Lung (tissue), 12 donors: ENCODE data around the gene PAK1. TPM values are rescaled to one million over a fixed set of nuclear protein-coding genes. Genes with fewer than 3 reads are reported as not detected.

Experiments used
- ATAC-seq: fragments of 200-7000 bp; cut with Tn5 transposase; one replicate; pipeline ENCODE4 v1.9.1; 2020; ENCODE audit warnings: moderate number of reproducible peaks; ENCODE audit not compliant: insufficient read depth, low FRiP score
- DNase-seq, 3 donors: peaks; one replicate each; pipeline ENCODE4 v3.0.0-alpha.2; 2013 to 2017
- H3K27ac ChIP-seq, 2 donors: one replicate each; pipeline ENCODE4 v1.5.1; 2013; ENCODE audit warnings: mild to moderate bottlenecking in 2 of 2, moderate library complexity in 2 of 2, control low read depth in 1 of 2, inconsistent platforms in 1 of 2, low read depth in 1 of 2, low read length in 1 of 2
- H3K27me3 ChIP-seq, 3 donors: one replicate each; pipeline ENCODE4 v1.5.1; 2013; ENCODE audit warnings: low read length in 2 of 3; ENCODE audit not compliant: control insufficient read depth in 3 of 3, insufficient read depth in 3 of 3
- H3K36me3 ChIP-seq, 4 donors: one replicate each; pipeline ENCODE4 v1.5.1; 2013; ENCODE audit warnings: low read length in 4 of 4, mild to moderate bottlenecking in 1 of 4, moderate library complexity in 1 of 4; ENCODE audit not compliant: control insufficient read depth in 4 of 4, insufficient read depth in 4 of 4
- H3K4me1 ChIP-seq, 5 donors: one replicate each; pipeline ENCODE4 v1.5.1; 2013; ENCODE audit warnings: low read length in 5 of 5, mild to moderate bottlenecking in 2 of 5, moderate library complexity in 1 of 5; ENCODE audit not compliant: control insufficient read depth in 5 of 5, insufficient read depth in 5 of 5
- H3K4me3 ChIP-seq: one replicate; pipeline ENCODE4 v1.5.1; 2013; ENCODE audit warnings: mild to moderate bottlenecking, control low read depth, moderate library complexity
- H3K9ac ChIP-seq, 2 donors: one replicate each; pipeline ENCODE4 v1.5.1; 2013; ENCODE audit warnings: low read length in 2 of 2, control low read depth in 1 of 2; ENCODE audit not compliant: insufficient read depth in 1 of 2
- H3K9me3 ChIP-seq, 4 donors: one replicate each; pipeline ENCODE4 v1.5.1; 2013; ENCODE audit warnings: low read length in 3 of 4, mild to moderate bottlenecking in 1 of 4, moderate library complexity in 1 of 4; ENCODE audit not compliant: control insufficient read depth in 4 of 4, insufficient read depth in 3 of 4
- CTCF ChIP-seq: IDR thresholded peaks from 2 replicates; pipeline ENCODE4 v1.5.1; 2012; ENCODE audit warnings: mild to moderate bottlenecking; ENCODE audit errors: control extremely low read depth, extremely low read depth
- WGBS, 2 donors: extraction: QIAGEN DNeasy Blood & Tissue Kit; methylation state at CpG; one replicate each; pipeline ENCODE4 v1.1.7; 2013; 5-methylcytosine and 5-hydroxymethylcytosine counted together
- polyA plus RNA-seq, 2 donors: library from polyadenylated mRNA; stranded (reverse); fragments of 200-250 nt; gene quantifications; one replicate each; pipeline ENCODE4 v1.2.1, GENCODE V29; 2013
- total RNA-seq, 2 donors: library from RNA; depleted of rRNA in 1 of 2; stranded (reverse); fragments of >200 nt in 1 of 2; gene quantifications; one replicate each; pipeline ENCODE4 v1.2.1, GENCODE V29; 2014 to 2021
- donor health status: control.
- donor health status: control.
- donor health status: Bipolar disorder and iron deficiency.
- donor health status: healthy.
- donor health status: DM: yes; HTN: yes; CAD: no.

The PAK1 gene
- total and polyA plus RNA-seq, 4 donors, result 8.4 to 70.6 (median 29.8) TPM

DNA sequence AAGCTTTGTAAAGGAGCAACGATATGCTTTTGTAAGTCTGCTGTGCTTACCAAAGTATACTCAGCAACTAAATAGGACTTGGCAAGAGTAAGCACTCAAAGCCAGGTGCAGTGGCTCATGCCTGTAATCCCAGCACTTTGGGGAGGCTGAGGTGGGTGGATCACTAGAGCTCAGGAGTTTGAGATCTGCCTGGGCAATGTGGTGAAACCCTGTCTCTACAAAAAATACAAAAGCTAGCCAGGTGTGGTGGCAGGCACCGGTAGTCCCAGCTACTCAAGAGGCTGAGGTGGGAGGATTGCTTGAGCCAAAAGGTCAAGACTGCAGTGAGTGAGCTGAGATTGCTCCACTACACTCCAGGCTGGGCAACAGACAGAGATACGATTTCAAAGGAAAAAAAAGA is 67.5 kb downstream of the PAK1 start:
- H3K27me3 ChIP-seq, result no peaks in the 10 kb centered on the region
- no peaks in the 10 kb centered on the region for H3K36me3 ChIP-seq
- 70 to 84% methylated on average over 3 of the region's 3 CpGs for WGBS, 2 donors
- H3K9me3 ChIP-seq, result no peaks in the 10 kb centered on the region
- DNase-seq, result no peak
- no peak for TF ChIP-seq CTCF
- no peak for ATAC-seq
- no peak overlapping the region for H3K4me3 ChIP-seq
- no peak overlapping the region for H3K9ac ChIP-seq
- no peak overlapping the region for H3K27ac ChIP-seq
- H3K4me1 ChIP-seq, result peaks cover 0 to 7% (median 5%) of the 10 kb centered on the region in 5 donors

- H3K9me3 ChIP-seq, result no peaks in the 10 kb centered on the region
- H3K4me1 ChIP-seq, result peaks cover 0 to 6% (median 2%) of the 10 kb centered on the region in 5 donors
- ATAC-seq, result no peak
- TF ChIP-seq CTCF, result no peak
- no peaks in the 10 kb centered on the region for H3K36me3 ChIP-seq
- no peak overlapping the region for H3K4me3 ChIP-seq
- no peaks in the 10 kb centered on the region for H3K27me3 ChIP-seq
- no peak for DNase-seq
- no peak overlapping the region for H3K27ac ChIP-seq
- H3K9ac ChIP-seq, result no peak overlapping the region
- WGBS, 2 donors, result 99 to 100% methylated on average over 1 of the region's 1 CpG
Observed at GRCh38 chr11:77403211-77403610, 70.7 kb downstream of the PAK1 start.

- H3K27me3 ChIP-seq, result no peaks in the 10 kb centered on the region
- WGBS, 2 donors, result 47 to 74% methylated on average over 3 of the region's 3 CpGs
- H3K36me3 ChIP-seq, result no peaks in the 10 kb centered on the region
- no peak for ATAC-seq
- DNase-seq, result no peak
- no peak overlapping the region for H3K4me3 ChIP-seq
- no peak for TF ChIP-seq CTCF
- H3K4me1 ChIP-seq, result peaks cover 0 to 3% (median 0%) of the 10 kb centered on the region in 5 donors
- no peak overlapping the region for H3K27ac ChIP-seq
- no peaks in the 10 kb centered on the region for H3K9me3 ChIP-seq
- no peak overlapping the region for H3K9ac ChIP-seq
Observed at GRCh38 chr11:77402218-77402556, 71.7 kb downstream of the PAK1 start.

- Histone ChIP-seq H3K9me3 (no peaks in the 10 kb centered on the region), H3K36me3 (no peaks in the 10 kb centered on the region), H3K27me3 (no peaks in the 10 kb centered on the region), H3K9ac (no peak overlapping the region), H3K4me1 (peaks cover 0 to 3% (median 0%) of the 10 kb centered on the region in 5 donors), H3K27ac (no peak overlapping the region), H3K4me3 (no peak overlapping the region)
- DNase-seq (no peak), ATAC-seq (no peak)
- 88 to 94% methylated on average over 2 of the region's 2 CpGs for WGBS, 2 donors
- TF ChIP-seq CTCF, result no peak
Observed at GRCh38 chr11:77401486-77402217, 72.2 kb downstream of the PAK1 start.
